Naive B cell (primary cell): ENCODE results near the gene RELN. TPM values are rescaled to one million over a fixed set of nuclear protein-coding genes. Genes with fewer than 3 reads are reported as not detected.

Experiments
- ATAC-seq, 2 donors: fragments of 150-1000 bp; cut with Tn5 transposase; 2 replicates each; pipeline ENCODE4 v1.10.0; 2021; ENCODE audit warnings: low read depth in 2 of 2, mild to moderate bottlenecking in 2 of 2, moderate library complexity in 2 of 2
- DNase-seq: peaks from one replicate; pipeline ENCODE4 v3.0.0; 2022
- H3K27ac Mint-ChIP-seq, 6 donors: one replicate each; pipeline ENCODE4 v1.8.0; 2020 to 2022; ENCODE audit warnings: mild to moderate bottlenecking in 6 of 6, mixed read lengths in 6 of 6, moderate library complexity in 5 of 6, inconsistent platforms in 2 of 6
- H3K27me3 Mint-ChIP-seq, 3 donors: one replicate each; pipeline ENCODE4 v1.8.0; 2021 to 2022; ENCODE audit warnings: mixed read lengths in 3 of 3, mild to moderate bottlenecking in 1 of 3
- H3K36me3 Mint-ChIP-seq, 2 donors: one replicate each; pipeline ENCODE4 v1.8.0; 2020 to 2022; ENCODE audit warnings: mixed read lengths in 2 of 2, inconsistent platforms in 1 of 2, mild to moderate bottlenecking in 1 of 2
- H3K4me1 Mint-ChIP-seq, 3 donors: one replicate each; pipeline ENCODE4 v1.8.0; 2020 to 2022; ENCODE audit warnings: mixed read lengths in 3 of 3, inconsistent platforms in 1 of 3, mild to moderate bottlenecking in 1 of 3, moderate library complexity in 1 of 3
- H3K4me3 Mint-ChIP-seq, 8 donors: one replicate each; pipeline ENCODE4 v1.8.0; 2020 to 2022; ENCODE audit warnings: mild to moderate bottlenecking in 8 of 8, mixed read lengths in 8 of 8, moderate library complexity in 8 of 8, inconsistent platforms in 2 of 8
- H3K9me3 Mint-ChIP-seq, 7 donors: one replicate each; pipeline ENCODE4 v1.8.0; 2020 to 2022; ENCODE audit warnings: mixed read lengths in 7 of 7, mild to moderate bottlenecking in 5 of 7, inconsistent platforms in 2 of 7, moderate library complexity in 1 of 7
- polyA plus RNA-seq, 6 donors: library from polyadenylated mRNA; unstranded; fragments of 300-500 nt; fragmentation: Illumina TruSeq; gene quantifications; one replicate each; pipeline ENCODE4 v1.2.3, GENCODE V29; 2021; ENCODE audit warnings: low read depth in 6 of 6

The RELN gene
- polyA plus RNA-seq, 6 donors from 2014 or later: not detected

GRCh38 chr7:103893350-103893749 is 96.1 kb downstream of the RELN start:
- H3K27me3 Mint-ChIP-seq: peaks cover 0 to 4% (median 0%) of the 10 kb centered on the region in 3 donors
- H3K4me3 Mint-ChIP-seq: no peak overlapping the region
- no peaks in the 10 kb centered on the region for H3K4me1 Mint-ChIP-seq
- H3K27ac Mint-ChIP-seq: no peak overlapping the region
- peaks cover 0 to 11% (median 2%) of the 10 kb centered on the region in 7 donors for H3K9me3 Mint-ChIP-seq
- no peak for ATAC-seq
- no peak for DNase-seq
- no peaks in the 10 kb centered on the region for H3K36me3 Mint-ChIP-seq

- ATAC-seq (no peak), DNase-seq (no peak)
- Mint-ChIP-seq H3K27ac (no peak overlapping the region), H3K9me3 (peaks cover 0 to 6% (median 1%) of the 10 kb centered on the region in 7 donors), H3K4me1 (no peaks in the 10 kb centered on the region), H3K36me3 (no peaks in the 10 kb centered on the region), H3K4me3 (no peak overlapping the region), H3K27me3 (no peaks in the 10 kb centered on the region)
Observed at GRCh38 chr7:103889451-103889850, 100.0 kb downstream of the RELN start.

- H3K4me1 Mint-ChIP-seq: no peaks in the 10 kb centered on the region
- H3K4me3 Mint-ChIP-seq: no peak overlapping the region
- peaks cover 0 to 9% (median 2%) of the 10 kb centered on the region in 7 donors for H3K9me3 Mint-ChIP-seq
- no peak for DNase-seq
- no peak for ATAC-seq
- no peaks in the 10 kb centered on the region for H3K36me3 Mint-ChIP-seq
- no peak overlapping the region for H3K27ac Mint-ChIP-seq
- no peaks in the 10 kb centered on the region for H3K27me3 Mint-ChIP-seq
Observed at GRCh38 chr7:103888603-103889153, 100.8 kb downstream of the RELN start.

- no peak for DNase-seq
- Mint-ChIP-seq H3K27me3 (peaks cover 0 to 2% (median 0%) of the 10 kb centered on the region in 3 donors), H3K27ac (no peak overlapping the region), H3K36me3 (no peaks in the 10 kb centered on the region), H3K4me3 (no peak overlapping the region), H3K4me1 (no peaks in the 10 kb centered on the region), H3K9me3 (peaks cover 0 to 11% (median 8%) of the 10 kb centered on the region in 7 donors)
- ATAC-seq: no peak
Observed at GRCh38 chr7:103887853-103888602, 101.4 kb downstream of the RELN start.

GRCh38 chr7:103887050-103887449 is 102.4 kb downstream of the RELN start:
- Mint-ChIP-seq H3K4me3 (peak overlapping the region in 1 of 8 donors; percentile 5), H3K4me1 (no peaks in the 10 kb centered on the region), H3K27ac (no peak overlapping the region), H3K9me3 (peaks cover 0 to 12% (median 11%) of the 10 kb centered on the region in 7 donors), H3K27me3 (peaks cover 0 to 7% (median 0%) of the 10 kb centered on the region in 3 donors), H3K36me3 (no peaks in the 10 kb centered on the region)
- DNase-seq (no peak), ATAC-seq (no peak)

GRCh38 chr7:103879928-103880600 is 109.4 kb downstream of the RELN start:
- Mint-ChIP-seq H3K36me3 (no peaks in the 10 kb centered on the region), H3K27ac (no peak overlapping the region), H3K4me1 (no peaks in the 10 kb centered on the region), H3K4me3 (no peak overlapping the region), H3K27me3 (peaks cover 0 to 13% (median 5%) of the 10 kb centered on the region in 3 donors), H3K9me3 (peaks cover 0 to 18% (median 14%) of the 10 kb centered on the region in 7 donors)
- ATAC-seq (no peak), DNase-seq (no peak)

GRCh38 chr7:103879411-103879810 is 110.0 kb downstream of the RELN start:
- no peak for DNase-seq
- ATAC-seq: no peak
- no peak overlapping the region for H3K27ac Mint-ChIP-seq
- peaks cover 0 to 15% (median 11%) of the 10 kb centered on the region in 7 donors for H3K9me3 Mint-ChIP-seq
- H3K4me1 Mint-ChIP-seq: no peaks in the 10 kb centered on the region
- no peaks in the 10 kb centered on the region for H3K36me3 Mint-ChIP-seq
- H3K4me3 Mint-ChIP-seq: no peak overlapping the region
- H3K27me3 Mint-ChIP-seq: peaks cover 0 to 13% (median 5%) of the 10 kb centered on the region in 3 donors

GRCh38 chr7:103877565-103877964 is 111.9 kb downstream of the RELN start:
- H3K4me3 Mint-ChIP-seq: no peak overlapping the region
- peaks cover 0 to 15% (median 6%) of the 10 kb centered on the region in 7 donors for H3K9me3 Mint-ChIP-seq
- DNase-seq: no peak
- no peaks in the 10 kb centered on the region for H3K36me3 Mint-ChIP-seq
- H3K27ac Mint-ChIP-seq: no peak overlapping the region
- H3K4me1 Mint-ChIP-seq: no peaks in the 10 kb centered on the region
- H3K27me3 Mint-ChIP-seq: peaks cover 0 to 6% (median 5%) of the 10 kb centered on the region in 3 donors
- ATAC-seq: no peak

- peaks cover 0 to 6% (median 0%) of the 10 kb centered on the region in 3 donors for H3K27me3 Mint-ChIP-seq
- peaks cover 0 to 12% (median 3%) of the 10 kb centered on the region in 7 donors for H3K9me3 Mint-ChIP-seq
- ATAC-seq (no peak), DNase-seq (no peak)
- H3K4me3 Mint-ChIP-seq: no peak overlapping the region
- H3K4me1 Mint-ChIP-seq: no peaks in the 10 kb centered on the region
- no peak overlapping the region for H3K27ac Mint-ChIP-seq
- H3K36me3 Mint-ChIP-seq: no peaks in the 10 kb centered on the region
Observed at GRCh38 chr7:103875718-103876117, 113.7 kb downstream of the RELN start.

- DNase-seq (no peak), ATAC-seq (no peak)
- no peaks in the 10 kb centered on the region for H3K36me3 Mint-ChIP-seq
- peaks cover 0 to 3% (median 0%) of the 10 kb centered on the region in 7 donors for H3K9me3 Mint-ChIP-seq
- H3K4me3 Mint-ChIP-seq: no peak overlapping the region
- no peaks in the 10 kb centered on the region for H3K27me3 Mint-ChIP-seq
- peak overlapping the region in 1 of 6 donors; percentile 75 for H3K27ac Mint-ChIP-seq
- no peaks in the 10 kb centered on the region for H3K4me1 Mint-ChIP-seq
Observed at GRCh38 chr7:103871473-103871872, 118.0 kb downstream of the RELN start.

- Mint-ChIP-seq H3K27me3 (no peaks in the 10 kb centered on the region), H3K4me1 (no peaks in the 10 kb centered on the region), H3K4me3 (no peak overlapping the region), H3K9me3 (peaks cover 0 to 3% (median 0%) of the 10 kb centered on the region in 7 donors), H3K36me3 (no peaks in the 10 kb centered on the region), H3K27ac (no peak overlapping the region)
- DNase-seq (no peak), ATAC-seq (no peak)
Observed at GRCh38 chr7:103870664-103871063, 118.8 kb downstream of the RELN start.

GRCh38 chr7:103867874-103868273 is 121.6 kb downstream of the RELN start:
- no peaks in the 10 kb centered on the region for H3K27me3 Mint-ChIP-seq
- H3K4me3 Mint-ChIP-seq: no peak overlapping the region
- DNase-seq: no peak

GRCh38 chr7:103866919-103867318 is 122.5 kb downstream of the RELN start:
- no peaks in the 10 kb centered on the region for H3K36me3 Mint-ChIP-seq
- H3K4me1 Mint-ChIP-seq: no peaks in the 10 kb centered on the region
- H3K9me3 Mint-ChIP-seq: peaks cover 0 to 3% (median 0%) of the 10 kb centered on the region in 7 donors
- H3K27me3 Mint-ChIP-seq: no peaks in the 10 kb centered on the region
- no peak for ATAC-seq
- no peak for DNase-seq
- H3K4me3 Mint-ChIP-seq: no peak overlapping the region
- H3K27ac Mint-ChIP-seq: no peak overlapping the region

More at GRCh38 chr7:103867874-103868273, 121.6 kb downstream of the RELN start:
- no peak for ATAC-seq
- no peaks in the 10 kb centered on the region for H3K4me1 Mint-ChIP-seq
- no peaks in the 10 kb centered on the region for H3K36me3 Mint-ChIP-seq
- peaks cover 0 to 3% (median 0%) of the 10 kb centered on the region in 7 donors for H3K9me3 Mint-ChIP-seq
- no peak overlapping the region for H3K27ac Mint-ChIP-seq

- DNase-seq (no peak), ATAC-seq (no peak)
- H3K4me3 Mint-ChIP-seq: no peak overlapping the region
- H3K36me3 Mint-ChIP-seq: no peaks in the 10 kb centered on the region
- no peak overlapping the region for H3K27ac Mint-ChIP-seq
- H3K27me3 Mint-ChIP-seq: no peaks in the 10 kb centered on the region
- no peaks in the 10 kb centered on the region for H3K4me1 Mint-ChIP-seq
- peaks cover 0 to 3% (median 0%) of the 10 kb centered on the region in 7 donors for H3K9me3 Mint-ChIP-seq
Observed at GRCh38 chr7:103865442-103865841, 124.0 kb downstream of the RELN start.
